Measurements from ENCODE around the gene LDLRAD3.

GRCh38 chr11:36023922-36024321 lies 80.1 kb downstream of the LDLRAD3 start:
- TF ChIP-seq CTCF (IDR thresholded peaks at IDR 0.05) = no peak
- TF ChIP-seq USF2 (IDR thresholded peaks at IDR 0.05; ENCODE audit: borderline replicate concordance, low read depth, low read length) = no peak
- no peak for TF ChIP-seq POLR2AphosphoS5 (IDR thresholded peaks at IDR 0.05; ENCODE audit: low read depth, low read length)
- TF ChIP-seq FOXM1 (IDR thresholded peaks at IDR 0.05; ENCODE audit: low read depth) = no peak
- TF ChIP-seq TAF1 (IDR thresholded peaks at IDR 0.05; ENCODE audit: borderline replicate concordance, low read depth, low read length) = no peak
- no peak for TF ChIP-seq SIN3A (IDR thresholded peaks at IDR 0.05; ENCODE audit: borderline replicate concordance, low read depth, low read length)
- TF ChIP-seq FOSL2 (IDR thresholded peaks at IDR 0.05; ENCODE audit: borderline replicate concordance, low read depth) = no peak
- no peak for TF ChIP-seq RAD21 (IDR thresholded peaks at IDR 0.05; ENCODE audit: low read length)

Measured in SK-N-SH (cell line).